Activated naive CD4-positive, alpha-beta T cell treated with anti-CD3 and anti-CD28 coated beads, Interleukin-2, amount 50 U/mL, for 24 hours (primary cell): ENCODE measurements around the gene TBC1D3I.
"Not testable (repeated sequence)": the region's sequence is repeated elsewhere in the genome, so short reads cannot be mapped to it uniquely, and the experiment has no call there.

Experiments
- H3K27ac Mint-ChIP-seq: one replicate; pipeline ENCODE4 v1.8.0; 2021; ENCODE audit warnings: mild to moderate bottlenecking, mixed read lengths
- H3K27me3 Mint-ChIP-seq: one replicate; pipeline ENCODE4 v1.8.0; 2021; ENCODE audit warnings: mixed read lengths
- H3K36me3 Mint-ChIP-seq: one replicate; pipeline ENCODE4 v1.8.0; 2021; ENCODE audit warnings: mixed read lengths
- H3K4me1 Mint-ChIP-seq: one replicate; pipeline ENCODE4 v1.8.0; 2021; ENCODE audit warnings: mixed read lengths
- H3K4me3 Mint-ChIP-seq: one replicate; pipeline ENCODE4 v1.8.0; 2021; ENCODE audit warnings: mild to moderate bottlenecking, mixed read lengths
- H3K9me3 Mint-ChIP-seq: one replicate; pipeline ENCODE4 v1.8.0; 2021; ENCODE audit warnings: mixed read lengths

TBC1D3I gene

GRCh38 chr17:36264470-36264869, at the start of gene TBC1D3I:
TSS of gene TBC1D3I (minus strand) at chr17:36264570. CDS start at chr17:36262985, 1,585 bp downstream.
- H3K27me3 Mint-ChIP-seq, H3K27ac Mint-ChIP-seq, H3K9me3 Mint-ChIP-seq, H3K36me3 Mint-ChIP-seq, H3K4me1 Mint-ChIP-seq, H3K4me3 Mint-ChIP-seq: not testable (repeated sequence)

GRCh38 chr17:36295161-36295560, 30.8 kb upstream of the TBC1D3I start:
- not testable (repeated sequence) for H3K4me1 Mint-ChIP-seq, H3K4me3 Mint-ChIP-seq, H3K27ac Mint-ChIP-seq, H3K36me3 Mint-ChIP-seq, H3K9me3 Mint-ChIP-seq, H3K27me3 Mint-ChIP-seq

GRCh38 chr17:36289965-36290612, 25.7 kb upstream of the TBC1D3I start:
- H3K4me1 Mint-ChIP-seq, H3K9me3 Mint-ChIP-seq, H3K27me3 Mint-ChIP-seq, H3K36me3 Mint-ChIP-seq, H3K27ac Mint-ChIP-seq, H3K4me3 Mint-ChIP-seq: not testable (repeated sequence)

- H3K4me1 Mint-ChIP-seq, H3K9me3 Mint-ChIP-seq, H3K36me3 Mint-ChIP-seq, H3K27me3 Mint-ChIP-seq, H3K4me3 Mint-ChIP-seq, H3K27ac Mint-ChIP-seq: not testable (repeated sequence)
These were observed 19.8 kb upstream of the TBC1D3I start for GRCh38 chr17:36284219-36284618.

- not testable (repeated sequence) for H3K27me3 Mint-ChIP-seq, H3K4me1 Mint-ChIP-seq, H3K4me3 Mint-ChIP-seq, H3K36me3 Mint-ChIP-seq, H3K27ac Mint-ChIP-seq, H3K9me3 Mint-ChIP-seq
These were observed 18.9 kb upstream of the TBC1D3I start for GRCh38 chr17:36283256-36283655.

- not testable (repeated sequence) for H3K27ac Mint-ChIP-seq, H3K27me3 Mint-ChIP-seq, H3K36me3 Mint-ChIP-seq, H3K4me1 Mint-ChIP-seq, H3K4me3 Mint-ChIP-seq, H3K9me3 Mint-ChIP-seq
These were observed 22.3 kb downstream of the TBC1D3I start for GRCh38 chr17:36242046-36242445.

GRCh38 chr17:36229644-36230043, 34.7 kb downstream of the TBC1D3I start:
- not testable (repeated sequence) for H3K27ac Mint-ChIP-seq

GRCh38 chr17:36222967-36223366, 41.4 kb downstream of the TBC1D3I start:
- H3K36me3 Mint-ChIP-seq, H3K4me3 Mint-ChIP-seq, H3K27me3 Mint-ChIP-seq, H3K4me1 Mint-ChIP-seq, H3K9me3 Mint-ChIP-seq, H3K27ac Mint-ChIP-seq: not testable (repeated sequence)

More at GRCh38 chr17:36229644-36230043, 34.7 kb downstream of the TBC1D3I start:
- not testable (repeated sequence) for H3K4me1 Mint-ChIP-seq, H3K9me3 Mint-ChIP-seq, H3K27me3 Mint-ChIP-seq, H3K36me3 Mint-ChIP-seq, H3K4me3 Mint-ChIP-seq

- H3K4me3 Mint-ChIP-seq, H3K4me1 Mint-ChIP-seq, H3K27ac Mint-ChIP-seq, H3K36me3 Mint-ChIP-seq: not testable (repeated sequence)
- Mint-ChIP-seq H3K9me3 (peaks cover 10% of the 10 kb centered on the region), H3K27me3 (peaks cover 13% of the 10 kb centered on the region)
These were observed 42.7 kb downstream of the TBC1D3I start for GRCh38 chr17:36221581-36222100.

GRCh38 chr17:36220737-36221580, 43.4 kb downstream of the TBC1D3I start:
- H3K4me1 Mint-ChIP-seq, H3K4me3 Mint-ChIP-seq, H3K36me3 Mint-ChIP-seq, H3K27ac Mint-ChIP-seq: not testable (repeated sequence)
- peaks cover 10% of the 10 kb centered on the region for H3K9me3 Mint-ChIP-seq
- H3K27me3 Mint-ChIP-seq: peaks cover 13% of the 10 kb centered on the region

GRCh38 chr17:36219556-36219955, 44.8 kb downstream of the TBC1D3I start:
- H3K27me3 Mint-ChIP-seq: peaks cover 13% of the 10 kb centered on the region
- H3K4me3 Mint-ChIP-seq, H3K27ac Mint-ChIP-seq, H3K36me3 Mint-ChIP-seq, H3K4me1 Mint-ChIP-seq: not testable (repeated sequence)
- peaks cover 10% of the 10 kb centered on the region for H3K9me3 Mint-ChIP-seq

GRCh38 chr17:36215406-36216308, 48.7 kb downstream of the TBC1D3I start:
- H3K36me3 Mint-ChIP-seq, H3K4me1 Mint-ChIP-seq, H3K4me3 Mint-ChIP-seq, H3K27ac Mint-ChIP-seq: not testable (repeated sequence)
- peaks cover 19% of the 10 kb centered on the region for H3K27me3 Mint-ChIP-seq
- H3K9me3 Mint-ChIP-seq: peaks cover 10% of the 10 kb centered on the region

GRCh38 chr17:36214918-36215317, 49.5 kb downstream of the TBC1D3I start:
- Mint-ChIP-seq H3K4me1 (no peaks in the 10 kb centered on the region), H3K4me3 (no peak overlapping the region), H3K36me3 (peaks cover 5% of the 10 kb centered on the region), H3K27ac (no peak overlapping the region), H3K27me3 (peaks cover 19% of the 10 kb centered on the region), H3K9me3 (peaks cover 10% of the 10 kb centered on the region)

GRCh38 chr17:36213695-36214094, 50.7 kb downstream of the TBC1D3I start:
- Mint-ChIP-seq H3K36me3 (peaks cover 5% of the 10 kb centered on the region), H3K9me3 (peaks cover 9% of the 10 kb centered on the region), H3K27me3 (peaks cover 18% of the 10 kb centered on the region), H3K4me1 (no peaks in the 10 kb centered on the region), H3K27ac (no peak overlapping the region), H3K4me3 (no peak overlapping the region)

GRCh38 chr17:36212966-36213365, 51.4 kb downstream of the TBC1D3I start:
- Mint-ChIP-seq H3K27me3 (peaks cover 16% of the 10 kb centered on the region), H3K4me1 (no peaks in the 10 kb centered on the region), H3K9me3 (peaks cover 4% of the 10 kb centered on the region), H3K36me3 (peaks cover 3% of the 10 kb centered on the region), H3K4me3 (no peak overlapping the region), H3K27ac (no peak overlapping the region)

GRCh38 chr17:36212272-36212605, 52.1 kb downstream of the TBC1D3I start:
- H3K4me1 Mint-ChIP-seq: no peaks in the 10 kb centered on the region
- H3K9me3 Mint-ChIP-seq: no peaks in the 10 kb centered on the region
- peaks cover 13% of the 10 kb centered on the region for H3K27me3 Mint-ChIP-seq
- H3K4me3 Mint-ChIP-seq: no peak overlapping the region
- no peaks in the 10 kb centered on the region for H3K36me3 Mint-ChIP-seq
- H3K27ac Mint-ChIP-seq: no peak overlapping the region
